ENCODE results near the gene CLASP1. TPM values are rescaled to one million over a fixed set of nuclear protein-coding genes. Genes with fewer than 3 reads are reported as not detected.

CLASP1 gene
- total and polyA plus RNA-seq, 2 donors (not counting 3 experiments of a cell fraction or from before 2014, with no cell fraction given) = 10.0 to 57.9 TPM

- Histone ChIP-seq H3K9ac (replicated peaks; ENCODE audit: extremely low read depth, insufficient read depth, low read length) (no peak overlapping the region), H3K4me3 (replicated peaks in 1 of 3; ENCODE audit: insufficient read depth in 1 of 3, low read depth in 1 of 3, low read length in 3 of 3) (no peak overlapping the region), H3K27me3 (ENCODE audit: control insufficient read depth in 2 of 2, insufficient read depth in 2 of 2, low read length in 2 of 2) (no peaks in the 10 kb centered on the region), H3K79me2 (ENCODE audit: control insufficient read depth, insufficient read depth, low read length) (no peaks in the 10 kb centered on the region), H3K36me3 (ENCODE audit: control insufficient read depth in 2 of 2, extremely low read depth in 1 of 2, insufficient read depth in 2 of 2, low read length in 2 of 2) (peaks cover 9 to 15% of the 10 kb centered on the region in 2 experiments), H3K4me2 (ENCODE audit: insufficient read depth, low read length) (no peak overlapping the region), H3K4me1 (ENCODE audit: control insufficient read depth, extremely low read depth, insufficient read depth, low read length) (no peaks in the 10 kb centered on the region), H4K20me1 (replicated peaks; ENCODE audit: control insufficient read depth, extremely low read depth, insufficient read depth, low read length) (no peaks in the 10 kb centered on the region), H2AFZ (ENCODE audit: low read depth, low read length) (no peak overlapping the region), H3K27ac (ENCODE audit: insufficient read depth, low read depth, low read length) (no peak overlapping the region), H3K9me3 (replicated peaks; ENCODE audit: control insufficient read depth, insufficient read depth, low read length) (no peaks in the 10 kb centered on the region), H3K9me1 (replicated peaks; ENCODE audit: control insufficient read depth, extremely low read depth, insufficient read depth, low read length) (no peaks in the 10 kb centered on the region)
- FAIRE-seq (no peak), DNase-seq (ENCODE audit: low read depth, low spot score) (no peak)
- no TSS peak for BruUV-seq (replicated peaks)
- dilution Hi-C loops (cut with MboI; ENCODE audit: extremely low pct_ligation_motif_present, low sequenced_read_pairs) = no loop called here
- TF ChIP-seq, protein P1, sequence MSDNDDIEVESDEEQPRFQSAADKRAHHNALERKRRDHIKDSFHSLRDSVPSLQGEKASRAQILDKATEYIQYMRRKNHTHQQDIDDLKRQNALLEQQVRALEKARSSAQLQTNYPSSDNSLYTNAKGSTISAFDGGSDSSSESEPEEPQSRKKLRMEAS (IDR thresholded peaks at IDR 0.05; ENCODE audit: insufficient read depth, insufficient read length) = no peak
- TF ChIP-seq FOS (IDR thresholded peaks at IDR 0.05; ENCODE audit: borderline replicate concordance, insufficient read depth, low read length) = no peak
- no peak for TF ChIP-seq GATA2 (IDR thresholded peaks at IDR 0.05; ENCODE audit: insufficient read depth, insufficient read length, low read depth, low read length)
- TF ChIP-seq CTCF (IDR thresholded peaks at IDR 0.05; ENCODE audit: extremely low read depth in 1 of 2, insufficient read depth in 1 of 2, low read depth in 1 of 2, low read length in 2 of 2) = no peak
- intact Hi-C loops (cut with micrococcal nuclease) = no loop called here
- CTCF ChIA-PET = interaction anchor here (1.3 kb wide), 1 partner anchor 12 kb away, joined by 4 read pairs; no protein-coding TSS in a partner anchor
- POLR2A ChIA-PET = no interaction called here
Measured at GRCh38 chr2:121382744-121383143, 266.5 kb downstream of the CLASP1 start.

GRCh38 chr2:121377646-121378045 lies 271.6 kb downstream of the CLASP1 start:
- Histone ChIP-seq H3K27ac (ENCODE audit: insufficient read depth, low read depth, low read length) (no peak overlapping the region), H3K9me3 (replicated peaks; ENCODE audit: control insufficient read depth, insufficient read depth, low read length) (no peaks in the 10 kb centered on the region), H4K20me1 (replicated peaks; ENCODE audit: control insufficient read depth, extremely low read depth, insufficient read depth, low read length) (no peaks in the 10 kb centered on the region), H3K27me3 (ENCODE audit: control insufficient read depth in 2 of 2, insufficient read depth in 2 of 2, low read length in 2 of 2) (no peaks in the 10 kb centered on the region), H3K4me2 (ENCODE audit: insufficient read depth, low read length) (no peak overlapping the region), H3K9me1 (replicated peaks; ENCODE audit: control insufficient read depth, extremely low read depth, insufficient read depth, low read length) (no peaks in the 10 kb centered on the region), H3K36me3 (ENCODE audit: control insufficient read depth in 2 of 2, extremely low read depth in 1 of 2, insufficient read depth in 2 of 2, low read length in 2 of 2) (peaks cover 2 to 15% of the 10 kb centered on the region in 2 experiments), H3K79me2 (ENCODE audit: control insufficient read depth, insufficient read depth, low read length) (no peaks in the 10 kb centered on the region), H3K9ac (replicated peaks; ENCODE audit: extremely low read depth, insufficient read depth, low read length) (no peak overlapping the region), H3K4me1 (ENCODE audit: control insufficient read depth, extremely low read depth, insufficient read depth, low read length) (no peaks in the 10 kb centered on the region), H3K4me3 (replicated peaks in 1 of 3; ENCODE audit: insufficient read depth in 1 of 3, low read depth in 1 of 3, low read length in 3 of 3) (no peak overlapping the region), H2AFZ (ENCODE audit: low read depth, low read length) (no peak overlapping the region)
- peak; percentile 6 for DNase-seq (ENCODE audit: low read depth, low spot score)
- no peak for TF ChIP-seq POLR2A (IDR thresholded peaks at IDR 0.05; ENCODE audit: low read depth, low read length)
- no TSS peak for BruUV-seq (replicated peaks)
- ChIA-PET POLR2A (no interaction called here), CTCF (interaction anchor here (0.6 to 1.1 kb wide), 2 partner anchors 21 to 254 kb away, joined by 3 to 5 read pairs; no protein-coding TSS in a partner anchor)
- FAIRE-seq = no peak
- intact Hi-C loops (cut with micrococcal nuclease) = loop anchor here (2.0 kb wide), 1 partner anchor 19 kb away; no protein-coding TSS in a partner anchor
- dilution Hi-C loops (cut with MboI; ENCODE audit: extremely low pct_ligation_motif_present, low sequenced_read_pairs) = no loop called here

Measured in endothelial cell of umbilical vein (primary cell).